ENCODE data around the gene SPOCK1. TPM values are rescaled to one million over a fixed set of nuclear protein-coding genes. Genes with fewer than 3 reads are reported as not detected.

Gene SPOCK1
- total and polyA plus RNA-seq, 2 of the 4 experiments (the other 2 are of a cell fraction) = 5.0 to 20.3 TPM

GRCh38 chr5:137392261-137392660 is 106.9 kb downstream of the SPOCK1 start:
- ChIA-PET POLR2A (ENCODE audit: unreplicated experiment) (no interaction called here), CTCF (interaction anchor here (0.6 to 1.0 kb wide), 2 partner anchors 98 to 1731 kb away, joined by 3 read pairs; no protein-coding TSS in a partner anchor)
- Histone ChIP-seq H2BK15ac (ENCODE audit: low read depth, low read length) (no peak overlapping the region), H3K4ac (ENCODE audit: low read depth, low read length) (no peak overlapping the region), H4K91ac (ENCODE audit: insufficient read depth, low read depth, low read length) (no peak overlapping the region), H2AK5ac (ENCODE audit: low read depth, low read length) (no peak overlapping the region), H3K4me1 (ENCODE audit: control insufficient read depth, insufficient read depth, low read length) (no peaks in the 10 kb centered on the region), H2AK9ac (replicated peaks; ENCODE audit: low read depth, low read length, poor library complexity) (no peak overlapping the region), H3K9me3 (ENCODE audit: control insufficient read depth, insufficient read depth, low read length) (peaks cover 1% of the 10 kb centered on the region; the same call in 1 of the 2 replicates), H3K9me1 (ENCODE audit: insufficient read depth, low read length) (no peaks in the 10 kb centered on the region), H3K4me2 (ENCODE audit: low read depth, low read length) (no peak overlapping the region), H2AFZ (replicated peaks; ENCODE audit: low read length, poor library complexity) (no peak overlapping the region), H2BK120ac (ENCODE audit: low read depth, low read length) (no peak overlapping the region), H2BK20ac (ENCODE audit: low read depth, low read length) (no peak overlapping the region), H3K27ac (ENCODE audit: insufficient read depth, low read length) (no peak overlapping the region), H4K5ac (ENCODE audit: low read depth, low read length) (no peak overlapping the region), H3K14ac (replicated peaks; ENCODE audit: low read depth, low read length) (no peak overlapping the region), H3K56ac (ENCODE audit: extremely low read depth, insufficient read depth, low read length) (no peak overlapping the region), H3K23ac (ENCODE audit: low read depth, low read length) (no peak overlapping the region), H3K79me1 (ENCODE audit: low read depth in 1 of 2, low read length in 2 of 2) (no peaks in the 10 kb centered on the region), H4K8ac (ENCODE audit: low read depth in 2 of 2, low read length in 2 of 2) (no peak overlapping the region), H3K9ac (ENCODE audit: low read depth, low read length) (no peak overlapping the region), H4K20me1 (ENCODE audit: insufficient read depth, low read length) (no peaks in the 10 kb centered on the region), H3K36me3 (ENCODE audit: control insufficient read depth, insufficient read depth, low read length) (no peaks in the 10 kb centered on the region), H2BK5ac (ENCODE audit: low read depth, low read length, poor library complexity, severe bottlenecking) (no peak overlapping the region), H3K18ac (ENCODE audit: low read depth, low read length) (no peak overlapping the region), H3K27me3 (ENCODE audit: control insufficient read depth, insufficient read depth, low read length) (no peaks in the 10 kb centered on the region), H3K4me3 (ENCODE audit: insufficient read depth, low read depth, low read length) (no peak overlapping the region)
- in situ Hi-C loops (cut with MboI; ENCODE audit: low sequenced_read_pairs) (no loop called here), dilution Hi-C loops (cut with HindIII; ENCODE audit: low sequenced_read_pairs, unreplicated experiment) (no loop called here), intact Hi-C loops (cut with micrococcal nuclease) (no loop called here)
- ATAC-seq (ENCODE audit: low read depth) (no peak), DNase-seq (no peak)
- TF ChIP-seq POLR2A (IDR thresholded peaks at IDR 0.05; ENCODE audit: low read depth, low read length) (no peak), CHD1 (IDR thresholded peaks at IDR 0.05; ENCODE audit: low read depth, low read length) (no peak), RCOR1 (IDR thresholded peaks at IDR 0.05; ENCODE audit: insufficient replicate concordance, low read length) (no peak), USF2 (IDR thresholded peaks at IDR 0.05; ENCODE audit: low read depth, low read length) (no peak), CEBPB (IDR thresholded peaks at IDR 0.05; ENCODE audit: low read depth, low read length) (no peak), RFX5 (IDR thresholded peaks at IDR 0.05; ENCODE audit: low read depth, low read length) (no peak), MAZ (IDR thresholded peaks at IDR 0.05; ENCODE audit: borderline replicate concordance, low read depth, low read length) (no peak), NFE2L2 (IDR thresholded peaks at IDR 0.05; ENCODE audit: low read depth, low read length) (no peak), BHLHE40 (IDR thresholded peaks at IDR 0.05; ENCODE audit: low read depth, low read length) (no peak), RAD21 (IDR thresholded peaks at IDR 0.05; ENCODE audit: low read length) (no peak), SMC3 (IDR thresholded peaks at IDR 0.05; ENCODE audit: low read depth, low read length) (no peak), CTCF (conservative IDR thresholded peaks at IDR 0.05; ENCODE audit: low read depth, low read length) (no peak), ELK1 (IDR thresholded peaks at IDR 0.05; ENCODE audit: borderline replicate concordance, low read depth, low read length) (no peak)
- WGBS, 2 experiments (ENCODE audit: extremely low coverage in 2 of 2, insufficient read length in 1 of 2) = 100% methylated on average over 1 of the region's 4 CpGs; no CpG with 5 or more reads in 1 of the 2 experiments
- no TSS peak for BruUV-seq (replicated peaks)

Data from IMR-90 (cell line).